Right cardiac atrium (tissue), 5 donors: ENCODE measurements around the gene CERS6. TPM values are rescaled to one million over a fixed set of nuclear protein-coding genes. Genes with fewer than 3 reads are reported as not detected.

Experiments
- ATAC-seq, 2 donors: fragments of 200-7000 bp; cut with Tn5 transposase; one replicate each; pipeline versions ENCODE4 v1.8.0 to v1.9.1; 2020; ENCODE audit warnings: moderate library complexity in 2 of 2, mild to moderate bottlenecking in 1 of 2
- DNase-seq, 3 donors: peaks; one replicate each; pipeline ENCODE4 v3.0.0-alpha.2; 2020
- H3K27ac ChIP-seq: one replicate; pipeline ENCODE4 v1.5.1; 2013; ENCODE audit warnings: mild to moderate bottlenecking, low read length, control low read depth, moderate library complexity
- H3K27me3 ChIP-seq: one replicate; pipeline ENCODE4 v1.6.1; 2013; ENCODE audit not compliant: control insufficient read depth, insufficient read depth
- H3K4me1 ChIP-seq: one replicate; pipeline ENCODE4 v1.6.1; 2013; ENCODE audit warnings: low read length; ENCODE audit not compliant: control insufficient read depth, insufficient read depth
- H3K4me3 ChIP-seq: one replicate; pipeline ENCODE4 v1.5.1; 2013; ENCODE audit warnings: low read length, control low read depth
- H3K9me3 ChIP-seq: one replicate; pipeline ENCODE4 v1.6.1; 2013; ENCODE audit warnings: low read length; ENCODE audit not compliant: control insufficient read depth
- WGBS: extraction: QIAGEN DNeasy Blood & Tissue Kit; methylation state at CpG from one replicate; pipeline ENCODE4 v1.1.7; 2013; 5-methylcytosine and 5-hydroxymethylcytosine counted together
- intact Hi-C, 4 donors: fragments of 100-400 bp; cut with DNase I; formaldehyde crosslinking; loops; one replicate each; pipeline versions ENCODE4 v1.11.0 to v1.14.0; 2022 to 2023
- polyA plus RNA-seq: library from polyadenylated mRNA; stranded (reverse); fragments of 200-250 nt; gene quantifications from one replicate; pipeline ENCODE4 v1.2.3, GENCODE V29; 2013
- total RNA-seq, 4 donors: library from RNA; stranded (reverse); fragmentation: NEBNext Ultra II Directional; extraction: Animal tissue kit (Norgen Biotek cat#: 25700); gene quantifications; one replicate each; pipeline ENCODE4 v1.2.1, GENCODE V29; 2021
- donor health status: healthy with polysubstance abuse.
- donor health status: DM: no; HTN: yes; CAD: no.
- donor health status: DM: no; HTN: no; CAD: no.
- donor health status: DM: no; HTN: yes; CAD: no; lungs with severe emphysema.
- donor health status: DM: yes; HTN: yes; CAD: no.

Gene CERS6
- total and polyA plus RNA-seq, 5 donors, result 25.6 to 71.5 (median 48.9) TPM

- ATAC-seq (peak; percentile 88 to 89), DNase-seq (peak; percentile 23 to 72 (median 57))
- no peaks in the 10 kb centered on the region for H3K9me3 ChIP-seq
- intact Hi-C loops, result no loop called here
- no peaks in the 10 kb centered on the region for H3K27me3 ChIP-seq
- no peak overlapping the region for H3K4me3 ChIP-seq
- 52% methylated on average over 6 of the region's 6 CpGs for WGBS
- H3K4me1 ChIP-seq, result peaks cover 7% of the 10 kb centered on the region
- no peak overlapping the region for H3K27ac ChIP-seq
These were observed 278.2 kb downstream of the CERS6 start for GRCh38 chr2:168734199-168734760.

- ATAC-seq, result no peak
- intact Hi-C loops, result no loop called here
- peak in 1 of 3 donors; percentile 57 for DNase-seq
- Histone ChIP-seq H3K9me3 (no peaks in the 10 kb centered on the region), H3K4me1 (peaks cover 3% of the 10 kb centered on the region), H3K4me3 (no peak overlapping the region), H3K27me3 (no peaks in the 10 kb centered on the region), H3K27ac (peak overlapping the region; percentile 43)
- WGBS, result 79% methylated on average over 12 of the region's 12 CpGs
These were observed 280.8 kb downstream of the CERS6 start for GRCh38 chr2:168736649-168737445.

- Histone ChIP-seq H3K4me3 (no peak overlapping the region), H3K27me3 (no peaks in the 10 kb centered on the region), H3K4me1 (peaks cover 2% of the 10 kb centered on the region), H3K27ac (no peak overlapping the region), H3K9me3 (no peaks in the 10 kb centered on the region)
- 69% methylated on average over 1 of the region's 1 CpG for WGBS
- ATAC-seq (peak in 1 of 2 donors; percentile 53), DNase-seq (no peak)
- intact Hi-C loops, result no loop called here
These were observed 282.0 kb downstream of the CERS6 start for GRCh38 chr2:168738062-168738461.

- no peaks in the 10 kb centered on the region for H3K9me3 ChIP-seq
- DNase-seq (no peak), ATAC-seq (no peak)
- intact Hi-C loops, result no loop called here
- no peak overlapping the region for H3K4me3 ChIP-seq
- peaks cover 2% of the 10 kb centered on the region for H3K4me1 ChIP-seq
- H3K27ac ChIP-seq, result no peak overlapping the region
- WGBS, result 93% methylated on average over 3 of the region's 3 CpGs
- H3K27me3 ChIP-seq, result no peaks in the 10 kb centered on the region
These were observed 284.3 kb downstream of the CERS6 start for GRCh38 chr2:168740360-168740759.

- no peak for ATAC-seq
- H3K9me3 ChIP-seq, result no peaks in the 10 kb centered on the region
- 65% methylated on average over 3 of the region's 3 CpGs for WGBS
These were observed 284.7 kb downstream of the CERS6 start for GRCh38 chr2:168740788-168741187.

GRCh38 chr2:168742258-168742932 is 286.3 kb downstream of the CERS6 start:
- DNase-seq (no peak), ATAC-seq (peak; percentile 43 to 79)
- no peak overlapping the region for H3K4me3 ChIP-seq
- no peaks in the 10 kb centered on the region for H3K27me3 ChIP-seq
- peaks cover 2% of the 10 kb centered on the region for H3K4me1 ChIP-seq
- no peaks in the 10 kb centered on the region for H3K9me3 ChIP-seq
- 63% methylated on average over 4 of the region's 4 CpGs for WGBS
- H3K27ac ChIP-seq, result peak overlapping the region; percentile 45
- intact Hi-C loops, result no loop called here

More at GRCh38 chr2:168740788-168741187, 284.7 kb downstream of the CERS6 start:
- intact Hi-C loops, result no loop called here
- Histone ChIP-seq H3K4me1 (peaks cover 2% of the 10 kb centered on the region), H3K4me3 (no peak overlapping the region), H3K27me3 (no peaks in the 10 kb centered on the region), H3K27ac (no peak overlapping the region)
- DNase-seq, result no peak

GRCh38 chr2:168744844-168745243 is 288.8 kb downstream of the CERS6 start:
- no peak overlapping the region for H3K27ac ChIP-seq
- H3K4me3 ChIP-seq, result no peak overlapping the region
- peaks cover 3% of the 10 kb centered on the region for H3K4me1 ChIP-seq
- no peak for DNase-seq
- WGBS, result 88% methylated on average over 2 of the region's 2 CpGs
- no peaks in the 10 kb centered on the region for H3K9me3 ChIP-seq
- no peak for ATAC-seq
- intact Hi-C loops, result no loop called here
- no peaks in the 10 kb centered on the region for H3K27me3 ChIP-seq

- intact Hi-C loops, result no loop called here
- H3K4me3 ChIP-seq, result no peak overlapping the region
- no peak for ATAC-seq
- 79% methylated on average over 5 of the region's 5 CpGs for whole genome bisulfite sequencing
- no peak for DNase-seq
- no peaks in the 10 kb centered on the region for H3K27me3 ChIP-seq
- H3K27ac ChIP-seq, result no peak overlapping the region
- no peaks in the 10 kb centered on the region for H3K9me3 ChIP-seq
- H3K4me1 ChIP-seq, result peaks cover 2% of the 10 kb centered on the region
These were observed 292.4 kb downstream of the CERS6 start for GRCh38 chr2:168748461-168748860.

GRCh38 chr2:168749297-168749696 is 293.2 kb downstream of the CERS6 start:
- no peak overlapping the region for H3K4me3 ChIP-seq
- H3K27ac ChIP-seq, result no peak overlapping the region
- H3K27me3 ChIP-seq, result no peaks in the 10 kb centered on the region
- ATAC-seq (no peak), DNase-seq (no peak)
- peaks cover 2% of the 10 kb centered on the region for H3K4me1 ChIP-seq
- intact Hi-C loops, result no loop called here
- 68% methylated on average over 3 of the region's 6 CpGs for WGBS
- H3K9me3 ChIP-seq, result no peaks in the 10 kb centered on the region

GRCh38 chr2:168751104-168751740 is 295.1 kb downstream of the CERS6 start:
- ATAC-seq (peak; percentile 20 to 59), DNase-seq (no peak)
- no peak overlapping the region for H3K4me3 ChIP-seq
- peaks cover 2% of the 10 kb centered on the region for H3K4me1 ChIP-seq
- intact Hi-C loops, result no loop called here
- no peaks in the 10 kb centered on the region for H3K9me3 ChIP-seq
- H3K27me3 ChIP-seq, result no peaks in the 10 kb centered on the region
- no peak overlapping the region for H3K27ac ChIP-seq

- 73% methylated on average over 8 of the region's 8 CpGs for WGBS
- DNase-seq (no peak), ATAC-seq (peak; percentile 33 to 59)
- Histone ChIP-seq H3K27me3 (no peaks in the 10 kb centered on the region), H3K27ac (peak overlapping the region; percentile 42), H3K9me3 (no peaks in the 10 kb centered on the region), H3K4me3 (no peak overlapping the region), H3K4me1 (peaks cover 6% of the 10 kb centered on the region)
- intact Hi-C loops, result no loop called here
These were observed 296.3 kb downstream of the CERS6 start for GRCh38 chr2:168752361-168752760.
